ENCODE measurements around the gene PPP5C.
"Not testable (repeated sequence)": the region's sequence is repeated elsewhere in the genome, so short reads cannot be mapped to it uniquely, and the experiment has no call there.

PPP5C gene

GRCh38 chr19:46409191-46409590 lies 62.3 kb downstream of the PPP5C start:
- no peak for DNase-seq (ENCODE audit: low read depth in 2 of 2)

GRCh38 chr19:46410205-46411087 lies 63.6 kb downstream of the PPP5C start:
- DNase-seq (ENCODE audit: low read depth in 2 of 2) = no peak

- DNase-seq (ENCODE audit: low read depth in 2 of 2) = no peak
Measured at GRCh38 chr19:46411088-46411924, 64.4 kb downstream of the PPP5C start.

- DNase-seq (ENCODE audit: low read depth in 2 of 2) = no peak
Measured at GRCh38 chr19:46411925-46412649, 65.2 kb downstream of the PPP5C start.

- DNase-seq (ENCODE audit: low read depth in 2 of 2) = no peak
Measured at GRCh38 chr19:46412650-46413261, 65.9 kb downstream of the PPP5C start.

GRCh38 chr19:46413262-46414031 lies 66.6 kb downstream of the PPP5C start, which contains the start of gene CCDC8:
TSS of gene CCDC8 (minus strand) at chr19:46413564. CDS start at chr19:46412810, 754 bp downstream.
- no peak for DNase-seq (ENCODE audit: low read depth in 2 of 2)

GRCh38 chr19:46414899-46415298 lies 68.0 kb downstream of the PPP5C start:
- DNase-seq (ENCODE audit: low read depth in 2 of 2) = not testable (repeated sequence)

GRCh38 chr19:46415804-46416709 lies 69.2 kb downstream of the PPP5C start:
- not testable (repeated sequence) for DNase-seq (ENCODE audit: low read depth in 2 of 2)

- no peak for DNase-seq (ENCODE audit: low read depth in 2 of 2)
Measured at GRCh38 chr19:46420056-46420455, 73.2 kb downstream of the PPP5C start.

- DNase-seq (ENCODE audit: low read depth in 2 of 2) = no peak
Measured at GRCh38 chr19:46422344-46422743, 75.5 kb downstream of the PPP5C start.

GRCh38 chr19:46423188-46423587 lies 76.3 kb downstream of the PPP5C start:
- DNase-seq (ENCODE audit: low read depth in 2 of 2) = no peak

- DNase-seq (ENCODE audit: low read depth in 2 of 2) = no peak
Measured at GRCh38 chr19:46426035-46426505, 79.2 kb downstream of the PPP5C start.

GRCh38 chr19:46426506-46427162 lies 79.7 kb downstream of the PPP5C start:
- no peak for DNase-seq (ENCODE audit: low read depth in 2 of 2)

- DNase-seq (ENCODE audit: low read depth in 2 of 2) = no peak
Measured at GRCh38 chr19:46427518-46428045, 80.7 kb downstream of the PPP5C start.

- peak; percentile 26 to 27 for DNase-seq (ENCODE audit: low read depth in 2 of 2)
Measured at GRCh38 chr19:46428239-46429135, 81.6 kb downstream of the PPP5C start, which contains the start of gene PNMA8C. TSS of gene PNMA8C (minus strand) at chr19:46428936. CDS start at chr19:46428359, 577 bp downstream.

- no peak for DNase-seq (ENCODE audit: low read depth in 2 of 2)
Measured at GRCh38 chr19:46429999-46430398, 83.1 kb downstream of the PPP5C start.

GRCh38 chr19:46431824-46432223 lies 84.9 kb downstream of the PPP5C start:
- DNase-seq (ENCODE audit: low read depth in 2 of 2) = no peak
